Upper lobe of right lung (tissue), 1 donor: ENCODE results near the gene SEPHS1. TPM values are rescaled to one million over a fixed set of nuclear protein-coding genes. Genes with fewer than 3 reads are reported as not detected.
"Not testable (repeated sequence)": the region's sequence is repeated elsewhere in the genome, so short reads cannot be mapped to it uniquely, and the experiment has no call there.

Source experiments
- ATAC-seq: fragments of 200-7000 bp; cut with Tn5 transposase; one replicate; pipeline ENCODE4 v1.9.1; 2020; ENCODE audit warnings: mild to moderate bottlenecking, moderate library complexity
- DNase-seq: peaks from one replicate; pipeline ENCODE4 v3.0.0-alpha.2; 2020
- H3K27ac ChIP-seq: fragments of 200-600 bp; one replicate; pipeline ENCODE4 v1.8.0; 2022
- H3K27me3 ChIP-seq: fragments of 200-600 bp; one replicate; pipeline ENCODE4 v1.8.0; 2022; ENCODE audit warnings: mild to moderate bottlenecking
- H3K36me3 ChIP-seq: fragments of 200-600 bp; one replicate; pipeline ENCODE4 v1.8.0; 2022
- H3K4me1 ChIP-seq: fragments of 200-600 bp; one replicate; pipeline ENCODE4 v1.8.0; 2022
- H3K4me3 ChIP-seq: fragments of 200-600 bp; one replicate; pipeline ENCODE4 v1.8.0; 2022; ENCODE audit warnings: mild to moderate bottlenecking
- H3K9me3 ChIP-seq: fragments of 200-600 bp; one replicate; pipeline ENCODE4 v1.8.0; 2022
- intact Hi-C: fragments of 100-400 bp; cut with DNase I; formaldehyde crosslinking; loops from one replicate; pipeline ENCODE4 v1.11.0; 2022
- total RNA-seq: library from RNA; stranded (reverse); fragmentation: NEBNext Ultra II Directional; extraction: Animal tissue kit (Norgen Biotek cat#: 25700); gene quantifications from one replicate; pipeline ENCODE4 v1.2.1, GENCODE V29; 2021
- TF ChIP-seq, protein P1 (sequence below): fragments of 200-600 bp; IDR thresholded peaks from one replicate; pipeline ENCODE4 v1.8.0; 2022; ENCODE audit warnings: antibody characterized with exemption
- donor health status: DM: no; HTN: yes; CAD: no; lungs with severe emphysema.

SEPHS1 gene
- total RNA-seq, 1 donor from 2014 or later = 38.9 TPM

DNA sequence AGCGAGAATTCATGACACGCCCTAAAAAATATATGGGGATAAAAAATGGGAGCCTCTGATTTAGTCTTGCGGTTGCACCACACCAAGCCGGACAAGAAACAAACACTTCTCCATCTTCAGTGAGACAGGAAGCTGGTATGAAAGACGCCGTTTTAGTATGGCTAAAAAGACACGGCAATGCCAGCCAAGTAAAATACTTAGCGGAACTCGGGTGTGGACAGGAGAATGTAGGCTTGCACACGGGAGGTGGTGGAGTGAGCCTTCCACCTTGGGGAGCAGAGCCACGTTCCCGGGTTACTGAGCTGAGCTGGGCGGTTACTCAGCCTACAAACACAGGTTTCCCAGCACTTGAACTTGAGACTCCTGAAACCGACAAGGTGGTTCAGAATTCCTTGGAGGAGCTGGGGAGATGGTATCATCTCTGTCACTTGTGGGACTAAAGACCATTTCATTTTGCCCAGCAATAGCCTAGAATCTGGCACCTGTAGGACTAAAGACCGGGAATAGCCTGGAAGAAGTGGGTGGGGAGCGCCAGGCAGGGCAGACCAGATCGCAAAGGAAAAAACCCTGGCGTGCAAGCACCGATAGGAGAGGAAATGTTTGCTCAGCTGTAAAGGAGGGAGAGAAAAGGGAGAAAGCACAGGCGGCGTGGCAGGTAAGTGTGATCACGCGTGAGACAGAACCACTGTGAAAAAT, 34.8 kb upstream of the SEPHS1 start:
- intact Hi-C loops = no loop called here
- peak; percentile 85 for ATAC-seq
- no peaks in the 10 kb centered on the region for H3K36me3 ChIP-seq
- H3K27ac ChIP-seq = peak overlapping the region; percentile 81
- TF ChIP-seq, protein P1, sequence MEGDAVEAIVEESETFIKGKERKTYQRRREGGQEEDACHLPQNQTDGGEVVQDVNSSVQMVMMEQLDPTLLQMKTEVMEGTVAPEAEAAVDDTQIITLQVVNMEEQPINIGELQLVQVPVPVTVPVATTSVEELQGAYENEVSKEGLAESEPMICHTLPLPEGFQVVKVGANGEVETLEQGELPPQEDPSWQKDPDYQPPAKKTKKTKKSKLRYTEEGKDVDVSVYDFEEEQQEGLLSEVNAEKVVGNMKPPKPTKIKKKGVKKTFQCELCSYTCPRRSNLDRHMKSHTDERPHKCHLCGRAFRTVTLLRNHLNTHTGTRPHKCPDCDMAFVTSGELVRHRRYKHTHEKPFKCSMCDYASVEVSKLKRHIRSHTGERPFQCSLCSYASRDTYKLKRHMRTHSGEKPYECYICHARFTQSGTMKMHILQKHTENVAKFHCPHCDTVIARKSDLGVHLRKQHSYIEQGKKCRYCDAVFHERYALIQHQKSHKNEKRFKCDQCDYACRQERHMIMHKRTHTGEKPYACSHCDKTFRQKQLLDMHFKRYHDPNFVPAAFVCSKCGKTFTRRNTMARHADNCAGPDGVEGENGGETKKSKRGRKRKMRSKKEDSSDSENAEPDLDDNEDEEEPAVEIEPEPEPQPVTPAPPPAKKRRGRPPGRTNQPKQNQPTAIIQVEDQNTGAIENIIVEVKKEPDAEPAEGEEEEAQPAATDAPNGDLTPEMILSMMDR = no peak
- H3K27me3 ChIP-seq = peaks cover 5% of the 10 kb centered on the region
- H3K4me1 ChIP-seq = peaks cover 6% of the 10 kb centered on the region
- peak; percentile 70 for DNase-seq
- H3K9me3 ChIP-seq = no peaks in the 10 kb centered on the region
- H3K4me3 ChIP-seq = peak overlapping the region; percentile 25

DNA sequence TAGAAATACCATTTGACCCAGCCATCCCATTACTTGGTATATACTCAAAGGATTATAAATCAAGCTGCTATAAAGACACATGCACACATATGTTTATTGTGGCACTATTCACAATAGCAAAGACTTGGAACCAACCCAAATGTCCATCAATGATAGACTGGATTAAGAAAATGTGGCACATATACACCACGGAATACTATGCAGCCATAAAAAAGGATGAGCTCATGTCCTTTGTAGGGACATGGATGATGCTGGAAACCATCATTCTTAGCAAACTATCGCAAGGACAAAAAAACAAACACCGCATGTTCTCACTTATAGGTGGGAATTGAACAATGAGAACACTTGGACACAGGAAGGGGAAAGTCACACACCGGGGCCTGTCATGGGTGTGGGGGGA, 31.0 kb upstream of the SEPHS1 start:
- DNase-seq, H3K4me1 ChIP-seq, ATAC-seq, H3K36me3 ChIP-seq, H3K27me3 ChIP-seq, H3K27ac ChIP-seq, H3K9me3 ChIP-seq, H3K4me3 ChIP-seq: not testable (repeated sequence)
- intact Hi-C loops = loop anchor here (10.0 kb wide), 1 partner anchor 56 kb away; no protein-coding TSS in a partner anchor

DNA sequence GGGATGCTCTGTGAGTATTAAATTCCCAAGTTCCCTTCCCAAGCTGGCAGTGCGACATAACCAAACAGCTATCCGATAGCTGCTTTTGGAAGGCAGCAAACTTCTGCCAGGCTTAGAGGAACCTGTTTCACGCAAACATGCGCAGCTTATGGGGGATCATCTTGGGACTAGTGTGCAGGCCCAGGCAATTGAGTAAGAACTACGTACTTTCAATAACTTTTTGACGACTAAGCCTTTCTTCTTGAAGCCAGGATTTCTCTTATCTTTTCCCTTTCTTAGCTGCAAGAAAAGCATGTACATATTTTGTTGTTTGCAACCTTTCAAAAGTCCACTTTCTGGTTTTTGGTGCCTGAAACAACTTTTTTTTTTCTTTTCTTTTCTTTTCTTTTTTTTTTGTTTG, 28.7 kb upstream of the SEPHS1 start:
- no peak for DNase-seq
- H3K36me3 ChIP-seq = no peaks in the 10 kb centered on the region
- TF ChIP-seq, protein P1 = no peak
- H3K4me3 ChIP-seq = no peak overlapping the region
- H3K9me3 ChIP-seq = no peaks in the 10 kb centered on the region
- intact Hi-C loops = loop anchor here (10.0 kb wide), 1 partner anchor 58 kb away; no protein-coding TSS in a partner anchor
- peaks cover 5% of the 10 kb centered on the region for H3K27me3 ChIP-seq
- H3K27ac ChIP-seq = no peak overlapping the region
- ATAC-seq = no peak
- H3K4me1 ChIP-seq = no peaks in the 10 kb centered on the region

DNA sequence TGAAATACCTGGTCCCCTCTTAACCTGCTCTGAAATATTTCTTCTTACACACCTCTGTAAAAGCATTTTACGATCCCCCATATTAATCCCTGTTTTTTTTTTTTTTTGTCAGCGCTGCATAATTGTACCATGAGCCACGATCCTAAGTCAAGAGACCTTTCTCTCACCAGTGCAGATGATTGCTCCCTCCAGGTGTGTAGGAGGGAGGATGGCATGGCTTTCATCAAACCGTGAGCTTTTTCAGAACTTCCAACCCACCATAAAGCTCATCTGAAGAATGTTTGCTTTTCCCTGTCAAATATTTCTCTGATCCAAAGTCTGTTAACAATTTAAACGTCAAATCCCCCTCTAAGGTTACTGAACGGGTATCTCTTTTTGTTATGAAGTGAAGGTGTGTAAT, 28.2 kb upstream of the SEPHS1 start:
- no peaks in the 10 kb centered on the region for H3K4me1 ChIP-seq
- no peak overlapping the region for H3K4me3 ChIP-seq
- no peak for DNase-seq
- no peaks in the 10 kb centered on the region for H3K9me3 ChIP-seq
- peaks cover 2% of the 10 kb centered on the region for H3K27me3 ChIP-seq
- no peak for ATAC-seq
- H3K27ac ChIP-seq = no peak overlapping the region
- intact Hi-C loops = loop anchor here (10.0 kb wide), 1 partner anchor 59 kb away; no protein-coding TSS in a partner anchor
- TF ChIP-seq, protein P1 = no peak
- no peaks in the 10 kb centered on the region for H3K36me3 ChIP-seq

DNA sequence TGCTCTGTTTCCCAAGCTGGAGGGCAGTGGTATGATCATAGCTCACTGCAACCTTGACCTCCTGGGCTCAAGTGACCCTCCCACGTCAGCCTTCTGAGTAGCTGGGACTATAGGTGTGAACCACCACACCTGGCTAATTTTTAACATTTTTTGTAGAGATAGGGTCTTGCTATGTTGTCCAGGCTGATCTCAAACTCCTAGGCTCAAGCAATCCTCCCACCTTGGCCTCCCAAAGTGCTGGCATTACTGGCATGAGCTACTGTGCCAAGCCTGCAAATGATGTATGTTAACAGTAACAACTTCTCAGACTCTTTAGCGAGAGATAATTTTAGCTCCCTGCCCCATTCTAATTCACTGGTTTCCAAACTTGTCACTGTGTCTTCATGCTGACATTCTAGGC, 27.7 kb upstream of the SEPHS1 start:
- Histone ChIP-seq H3K27me3 (no peaks in the 10 kb centered on the region), H3K36me3 (no peaks in the 10 kb centered on the region), H3K4me1 (no peaks in the 10 kb centered on the region), H3K9me3 (no peaks in the 10 kb centered on the region), H3K27ac (no peak overlapping the region), H3K4me3 (no peak overlapping the region)
- TF ChIP-seq, protein P1 = no peak
- DNase-seq = no peak
- no peak for ATAC-seq
- intact Hi-C loops = loop anchor here (10.0 kb wide), 1 partner anchor 59 kb away; no protein-coding TSS in a partner anchor

DNA sequence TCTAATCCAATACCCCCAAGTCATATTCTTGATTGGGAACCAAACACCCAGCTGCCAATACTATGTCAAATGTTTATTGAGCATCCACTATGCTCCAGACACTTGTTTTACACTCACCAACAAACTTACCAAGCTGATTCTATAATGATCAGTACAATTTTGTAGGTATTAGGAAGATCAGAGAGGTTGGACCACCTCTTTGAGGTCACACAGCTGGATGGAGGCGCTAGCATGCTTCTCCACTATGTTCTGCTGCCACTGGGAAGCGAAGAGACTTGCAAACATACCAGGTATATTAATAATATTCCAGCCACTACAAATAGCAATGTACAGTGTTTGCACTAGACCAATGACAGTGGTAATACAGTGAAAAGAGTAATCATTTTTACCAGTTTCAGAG, 25.6 kb upstream of the SEPHS1 start:
- intact Hi-C loops = loop anchor here (10.0 kb wide), 1 partner anchor 61 kb away; no protein-coding TSS in a partner anchor
- no peak for ATAC-seq
- TF ChIP-seq, protein P1 = no peak

More for the DNA sequence above, 25.6 kb upstream of the SEPHS1 start:
- H3K36me3 ChIP-seq = no peaks in the 10 kb centered on the region
- no peaks in the 10 kb centered on the region for H3K9me3 ChIP-seq
- H3K4me1 ChIP-seq = no peaks in the 10 kb centered on the region
- no peak for DNase-seq
- H3K27me3 ChIP-seq = no peaks in the 10 kb centered on the region
- no peak overlapping the region for H3K27ac ChIP-seq
- no peak overlapping the region for H3K4me3 ChIP-seq
